Cardiac fibroblast (primary cell): ENCODE results near the gene PSMA4.

Source experiments
- DNase-seq, 2 donors: peaks; one replicate each; pipeline versions ENCODE4 v3.0.0 to v3.0.0-alpha.2; 2010; ENCODE audit warnings: low read depth in 2 of 2
- H3K4me3 ChIP-seq, 2 donors: replicated peaks in 1 of 2; 1 replicate in 1 of 2; 2 replicates in 1 of 2; pipeline ENCODE4 v1.5.1; 2011; ENCODE audit warnings: low read depth in 2 of 2, low read length in 2 of 2, mild to moderate bottlenecking in 2 of 2, moderate library complexity in 1 of 2
- CTCF ChIP-seq: IDR thresholded peaks from one replicate; pipeline ENCODE4 v1.5.1; 2011; ENCODE audit warnings: low read depth, mild to moderate bottlenecking, low read length, inconsistent platforms

Gene PSMA4

GRCh38 chr15:78565097-78565950 lies 25.1 kb downstream of the PSMA4 start, which contains the start of gene CHRNA5:
Gene CHRNA5 (plus strand): TSS chr15:78565520. CDS start chr15:78565720, 200 bp downstream.
- peak within 1 kb of the TSS; percentile 61 to 70 for H3K4me3 ChIP-seq

GRCh38 chr15:78565951-78566774 lies 25.9 kb downstream of the PSMA4 start:
- H3K4me3 ChIP-seq, result peak overlapping the region; percentile 56 to 70
- DNase-seq, result peak; percentile 13 to 15
- peak; percentile 8 for TF ChIP-seq CTCF

More at GRCh38 chr15:78565097-78565950, 25.1 kb downstream of the PSMA4 start, which contains the start of gene CHRNA5:
- peak; percentile 78 to 86 for DNase-seq
- no peak for TF ChIP-seq CTCF

- no peak overlapping the region for H3K4me3 ChIP-seq
- no peak for TF ChIP-seq CTCF
- no peak for DNase-seq
These were observed 27.3 kb downstream of the PSMA4 start for GRCh38 chr15:78567531-78567930.

- no peak for DNase-seq
- TF ChIP-seq CTCF, result no peak
- H3K4me3 ChIP-seq, result no peak overlapping the region
These were observed 30.5 kb downstream of the PSMA4 start for GRCh38 chr15:78570710-78571109.

- DNase-seq, result no peak
- TF ChIP-seq CTCF, result no peak
- no peak overlapping the region for H3K4me3 ChIP-seq
These were observed 31.1 kb downstream of the PSMA4 start for GRCh38 chr15:78571382-78571781.

GRCh38 chr15:78573416-78573815 lies 33.2 kb downstream of the PSMA4 start:
- no peak for TF ChIP-seq CTCF
- no peak overlapping the region for H3K4me3 ChIP-seq
- DNase-seq, result no peak
